ENCODE data around the gene PLOD1. TPM values are rescaled to one million over a fixed set of nuclear protein-coding genes. Genes with fewer than 3 reads are reported as not detected.

PLOD1 gene
- total RNA-seq, 4 donors from 2014 or later, result 23.9 to 66.5 (median 54.8) TPM

DNA sequence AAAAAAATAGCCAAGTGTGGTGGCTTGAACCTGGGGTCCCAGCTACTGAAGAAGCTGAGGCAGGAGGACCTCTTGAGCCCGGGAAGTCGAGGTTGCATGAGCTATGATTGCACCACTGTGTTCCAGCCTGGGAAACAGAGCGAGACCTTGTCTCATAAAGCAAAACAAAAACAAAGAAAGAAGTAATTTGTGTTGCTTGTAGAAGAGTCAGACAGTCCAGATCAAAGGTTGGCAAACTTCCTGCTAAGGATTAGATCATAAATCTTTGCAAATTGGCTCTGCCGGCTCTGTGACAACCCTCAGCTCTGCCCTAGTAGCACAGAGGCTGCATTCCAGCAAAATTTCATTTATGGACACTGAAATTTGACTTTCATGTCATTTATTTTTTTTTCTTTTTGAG is 26.7 kb downstream of the PLOD1 start:
- in situ Hi-C loops (cut with MboI; ENCODE audit: low sequenced_read_pairs in 4 of 4), result loop anchor here (10.0 to 25.0 kb wide), 2 partner anchors 124 to 126 kb away; partner anchors contain the start of gene NPPA (in 2 of the 4)

GRCh38 chr1:11963622-11964021 is 29.1 kb downstream of the PLOD1 start:
- no peak for ATAC-seq
- Histone ChIP-seq H3K4me1 (no peaks in the 10 kb centered on the region), H3K9me3 (no peaks in the 10 kb centered on the region), H3K27me3 (no peaks in the 10 kb centered on the region), H3K4me3 (no peak overlapping the region), H3K36me3 (peaks cover 0 to 60% of the 10 kb centered on the region in 2 donors), H3K27ac (no peak overlapping the region)
- intact Hi-C loops (cut with DNase I; ENCODE audit: low total_unique reads), result no loop called here
- in situ Hi-C loops (cut with MboI; ENCODE audit: low sequenced_read_pairs in 4 of 4), result loop anchor here (10.0 to 25.0 kb wide), 2 partner anchors 126 to 129 kb away; partner anchors contain the start of gene NPPA (in 2 of the 4)
- no peak for DNase-seq
- TF ChIP-seq POLR2A (IDR thresholded peaks at IDR 0.05), result no peak
- no peak for TF ChIP-seq CTCF (IDR thresholded peaks at IDR 0.05 in 4 of 5, conservative IDR thresholded peaks at IDR 0.05 in 1 of 5)

More for the DNA sequence above, 26.7 kb downstream of the PLOD1 start:
- DNase-seq, result no peak
- no peaks in the 10 kb centered on the region for H3K4me1 ChIP-seq
- H3K36me3 ChIP-seq, result peaks cover 0 to 76% of the 10 kb centered on the region in 2 donors
- ATAC-seq, result peak in 1 of 2 donors; percentile 28
- no peak overlapping the region for H3K27ac ChIP-seq
- intact Hi-C loops (cut with DNase I; ENCODE audit: low total_unique reads), result no loop called here
- H3K27me3 ChIP-seq, result no peaks in the 10 kb centered on the region
- no peak for TF ChIP-seq CTCF (IDR thresholded peaks at IDR 0.05 in 4 of 5, conservative IDR thresholded peaks at IDR 0.05 in 1 of 5)
- TF ChIP-seq POLR2A (IDR thresholded peaks at IDR 0.05), result no peak
- no peaks in the 10 kb centered on the region for H3K9me3 ChIP-seq
- no peak overlapping the region for H3K4me3 ChIP-seq

- intact Hi-C loops (cut with DNase I; ENCODE audit: low total_unique reads), result no loop called here
- ATAC-seq, result no peak
- in situ Hi-C loops (cut with MboI; ENCODE audit: low sequenced_read_pairs in 4 of 4), result loop anchor here (10.0 to 25.0 kb wide), 2 partner anchors 127 to 130 kb away; partner anchors contain the start of gene NPPA (in 2 of the 4)
These were observed 30.1 kb downstream of the PLOD1 start for GRCh38 chr1:11964656-11965055.

DNA sequence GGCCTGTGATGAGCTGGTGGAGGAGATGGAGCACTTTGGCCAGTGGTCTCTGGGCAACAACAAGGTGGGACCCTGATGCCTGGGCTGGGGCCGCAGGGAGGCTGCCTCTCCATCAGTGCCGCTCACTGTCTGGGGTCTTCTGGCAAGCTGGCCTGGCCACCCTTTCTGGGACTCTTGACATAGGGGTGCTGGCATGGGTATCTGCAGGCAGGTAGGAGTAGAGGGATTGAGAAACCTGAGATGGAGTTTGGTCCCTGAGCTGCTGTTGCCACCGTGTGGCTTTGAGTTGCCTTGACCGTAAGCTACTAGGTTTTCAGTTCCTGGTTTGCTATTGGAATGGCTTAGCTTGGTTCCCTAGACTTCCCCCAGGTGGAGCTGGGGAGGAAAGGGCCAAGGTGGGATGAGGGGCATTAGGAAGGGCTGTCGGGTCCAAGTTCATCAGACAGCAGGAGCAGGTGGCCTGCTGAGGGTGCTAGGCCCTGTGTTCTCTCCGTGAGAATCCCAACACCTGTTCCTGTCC is 32.6 kb downstream of the PLOD1 start:
- TF ChIP-seq CTCF (IDR thresholded peaks at IDR 0.05 in 4 of 5, conservative IDR thresholded peaks at IDR 0.05 in 1 of 5) (peak; percentile 33 to 64 (median 56)), POLR2A (IDR thresholded peaks at IDR 0.05) (no peak)

More at GRCh38 chr1:11964656-11965055, 30.1 kb downstream of the PLOD1 start:
- no peak overlapping the region for H3K4me3 ChIP-seq
- TF ChIP-seq CTCF (IDR thresholded peaks at IDR 0.05 in 4 of 5, conservative IDR thresholded peaks at IDR 0.05 in 1 of 5), result no peak
- TF ChIP-seq POLR2A (IDR thresholded peaks at IDR 0.05), result no peak
- peaks cover 0 to 51% of the 10 kb centered on the region in 2 donors for H3K36me3 ChIP-seq
- H3K9me3 ChIP-seq, result no peaks in the 10 kb centered on the region
- H3K27ac ChIP-seq, result no peak overlapping the region
- DNase-seq, result no peak
- no peaks in the 10 kb centered on the region for H3K4me1 ChIP-seq
- H3K27me3 ChIP-seq, result no peaks in the 10 kb centered on the region

More for the DNA sequence above, 32.6 kb downstream of the PLOD1 start:
- H3K27me3 ChIP-seq, result no peaks in the 10 kb centered on the region
- no peaks in the 10 kb centered on the region for H3K9me3 ChIP-seq
- peak overlapping the region in 2 of 4 donors; percentile 23 to 38 for H3K27ac ChIP-seq
- H3K4me1 ChIP-seq, result no peaks in the 10 kb centered on the region
- peaks cover 0 to 39% of the 10 kb centered on the region in 2 donors for H3K36me3 ChIP-seq
- intact Hi-C loops (cut with DNase I; ENCODE audit: low total_unique reads) (loop anchor here (1.0 to 2.0 kb wide), 2 partner anchors 60 to 129 kb away; no protein-coding TSS in a partner anchor), in situ Hi-C loops (cut with MboI; ENCODE audit: low sequenced_read_pairs in 4 of 4) (loop anchor here (10.0 to 25.0 kb wide), 2 partner anchors 130 to 132 kb away; partner anchors contain the start of gene NPPA (in 2 of the 4))
- ATAC-seq (peak; percentile 76 to 94), DNase-seq (peak in 1 of 2 donors; percentile 64)
- no peak overlapping the region for H3K4me3 ChIP-seq

Data from gastrocnemius medialis (tissue), 4 donors.